Choroid plexus epithelial cell (primary cell): ENCODE results near the gene ADCY2.

Experiments used
- DNase-seq: peaks from one replicate; pipeline ENCODE4 v3.0.0-alpha.2; 2010; ENCODE audit warnings: low read depth
- H3K4me3 ChIP-seq: 2 replicates; pipeline ENCODE4 v1.5.1; 2011; ENCODE audit warnings: low read depth, mild to moderate bottlenecking, control low read depth, low read length, moderate library complexity
- TF ChIP-seq, protein P1 (sequence below): conservative IDR thresholded peaks from 2 replicates; pipeline ENCODE4 v1.5.1; 2011; ENCODE audit warnings: low read depth, mild to moderate bottlenecking, control low read depth, inconsistent platforms, low read length, moderate library complexity

ADCY2 gene

DNA sequence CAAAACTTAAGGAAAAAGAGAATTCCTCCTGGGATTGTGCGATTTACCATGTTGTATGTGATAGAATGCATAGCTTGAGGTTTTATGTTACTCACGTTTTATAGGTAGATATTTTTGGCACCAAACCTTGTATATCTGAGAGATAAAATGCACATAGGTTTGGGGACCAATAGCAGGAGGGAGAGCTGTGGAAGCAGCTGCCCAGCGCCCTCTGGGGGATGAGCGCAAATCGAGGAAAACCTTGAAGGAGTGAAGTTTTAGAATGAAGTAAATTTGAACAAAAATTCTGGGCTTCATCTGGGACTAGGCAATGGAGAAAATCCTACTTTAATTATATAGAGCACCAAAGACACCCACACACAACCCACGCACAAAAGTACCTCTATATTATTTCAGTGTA is 197.0 kb downstream of the ADCY2 start:
- H3K4me3 ChIP-seq, result no peak overlapping the region
- DNase-seq, result no peak
- TF ChIP-seq, protein P1, sequence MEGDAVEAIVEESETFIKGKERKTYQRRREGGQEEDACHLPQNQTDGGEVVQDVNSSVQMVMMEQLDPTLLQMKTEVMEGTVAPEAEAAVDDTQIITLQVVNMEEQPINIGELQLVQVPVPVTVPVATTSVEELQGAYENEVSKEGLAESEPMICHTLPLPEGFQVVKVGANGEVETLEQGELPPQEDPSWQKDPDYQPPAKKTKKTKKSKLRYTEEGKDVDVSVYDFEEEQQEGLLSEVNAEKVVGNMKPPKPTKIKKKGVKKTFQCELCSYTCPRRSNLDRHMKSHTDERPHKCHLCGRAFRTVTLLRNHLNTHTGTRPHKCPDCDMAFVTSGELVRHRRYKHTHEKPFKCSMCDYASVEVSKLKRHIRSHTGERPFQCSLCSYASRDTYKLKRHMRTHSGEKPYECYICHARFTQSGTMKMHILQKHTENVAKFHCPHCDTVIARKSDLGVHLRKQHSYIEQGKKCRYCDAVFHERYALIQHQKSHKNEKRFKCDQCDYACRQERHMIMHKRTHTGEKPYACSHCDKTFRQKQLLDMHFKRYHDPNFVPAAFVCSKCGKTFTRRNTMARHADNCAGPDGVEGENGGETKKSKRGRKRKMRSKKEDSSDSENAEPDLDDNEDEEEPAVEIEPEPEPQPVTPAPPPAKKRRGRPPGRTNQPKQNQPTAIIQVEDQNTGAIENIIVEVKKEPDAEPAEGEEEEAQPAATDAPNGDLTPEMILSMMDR, result no peak

DNA sequence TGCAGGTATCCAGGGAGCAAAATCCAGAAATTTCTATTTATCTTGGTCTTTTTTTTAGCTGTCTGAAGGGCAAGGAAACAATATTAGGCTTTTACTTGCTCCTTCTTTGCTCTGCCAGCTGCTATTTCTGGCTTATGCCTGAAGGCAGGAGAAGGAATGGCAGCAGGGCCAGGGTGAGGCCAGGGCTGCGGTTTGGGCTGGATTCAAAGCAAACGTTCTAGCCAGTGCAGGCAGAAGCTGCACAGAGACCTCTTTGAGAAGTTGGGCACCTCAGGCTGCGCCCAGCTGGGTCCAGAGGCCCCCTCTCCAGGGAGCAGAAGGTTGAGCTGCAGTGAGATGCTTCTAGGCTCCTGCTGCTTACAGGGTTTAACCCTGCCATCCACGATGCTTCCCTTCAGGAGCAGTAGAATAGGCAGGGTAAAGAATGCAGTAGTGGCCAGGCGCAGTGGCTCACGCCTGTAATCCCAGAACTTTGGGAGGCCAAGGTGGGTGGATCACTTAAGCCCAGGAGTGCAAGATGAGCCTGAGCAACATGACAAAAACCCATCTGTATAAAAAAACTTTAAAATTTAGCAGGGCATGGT is 201.2 kb downstream of the ADCY2 start:
- TF ChIP-seq, protein P1, result no peak
- H3K4me3 ChIP-seq, result no peak overlapping the region
- no peak for DNase-seq

DNA sequence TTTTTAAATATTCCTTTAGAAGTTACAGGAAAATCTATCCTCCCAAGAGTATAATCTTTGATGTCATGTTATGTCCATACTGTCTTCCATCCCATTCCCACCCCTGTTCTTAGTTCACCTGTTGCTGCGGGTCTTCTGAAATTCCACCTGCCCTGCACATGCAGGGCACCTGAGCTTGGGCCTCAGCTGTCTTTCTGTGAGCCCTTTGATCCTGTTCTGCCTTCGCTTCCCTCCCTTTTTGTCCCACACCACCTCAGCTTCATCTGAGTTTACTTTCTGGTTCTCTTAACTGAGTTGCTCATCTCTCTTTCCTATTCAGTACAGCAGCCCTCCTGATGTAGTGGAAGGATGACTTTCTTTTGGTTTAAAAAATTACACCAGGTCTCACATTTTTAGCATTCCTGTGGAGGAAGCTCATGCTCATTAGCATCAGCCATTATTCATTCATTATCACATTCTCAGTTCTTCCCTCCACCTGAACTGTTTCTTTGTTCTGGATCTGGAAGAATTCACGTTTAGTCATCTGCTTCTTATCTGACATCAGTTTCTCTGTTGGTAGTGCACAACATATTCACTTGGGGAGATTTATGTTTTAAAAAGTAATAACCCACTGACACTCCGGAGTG is 211.0 kb downstream of the ADCY2 start:
- H3K4me3 ChIP-seq, result no peak overlapping the region
- TF ChIP-seq, protein P1, result no peak
- no peak for DNase-seq

DNA sequence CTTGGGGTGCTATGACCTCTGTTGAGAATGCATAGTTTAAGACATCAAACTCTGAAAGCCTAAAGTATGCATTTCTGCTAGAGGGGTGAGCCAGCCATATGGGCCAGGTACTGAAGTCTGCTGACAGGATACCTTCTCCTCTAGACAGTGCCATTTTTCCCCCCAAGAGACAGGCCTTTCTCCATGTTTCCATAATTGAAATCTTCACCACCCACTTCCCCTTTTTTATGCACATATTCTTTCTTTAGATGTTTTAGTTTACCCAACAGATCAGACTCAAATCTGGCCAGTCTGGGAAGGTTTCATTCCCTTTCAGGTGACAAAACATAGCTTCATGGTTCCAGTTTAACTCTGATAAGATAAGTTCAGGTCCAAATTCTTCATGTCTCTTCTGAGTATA is 212.8 kb downstream of the ADCY2 start:
- DNase-seq, result no peak
- H3K4me3 ChIP-seq, result no peak overlapping the region
- TF ChIP-seq, protein P1, result no peak

DNA sequence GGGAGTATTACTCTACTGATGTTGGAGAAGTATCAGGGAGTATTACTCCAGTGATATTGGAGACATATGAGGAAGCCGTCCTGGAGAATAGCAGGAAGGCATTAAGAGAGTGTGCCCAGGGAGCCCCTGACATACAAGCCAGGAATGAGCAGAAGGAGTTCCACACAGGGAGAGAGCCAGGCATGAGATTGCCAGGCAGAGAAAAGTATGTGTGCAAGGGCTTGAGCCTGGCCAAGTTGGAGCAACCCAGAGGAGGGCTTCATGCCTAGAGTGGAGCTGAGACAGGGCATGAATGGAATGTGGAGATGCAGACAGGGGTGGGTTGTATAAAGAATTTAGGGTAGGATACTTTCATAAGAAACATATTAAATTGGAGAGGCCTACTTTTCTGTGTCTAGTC is 213.8 kb downstream of the ADCY2 start:
- no peak for DNase-seq
- H3K4me3 ChIP-seq, result no peak overlapping the region
- TF ChIP-seq, protein P1, result no peak

DNA sequence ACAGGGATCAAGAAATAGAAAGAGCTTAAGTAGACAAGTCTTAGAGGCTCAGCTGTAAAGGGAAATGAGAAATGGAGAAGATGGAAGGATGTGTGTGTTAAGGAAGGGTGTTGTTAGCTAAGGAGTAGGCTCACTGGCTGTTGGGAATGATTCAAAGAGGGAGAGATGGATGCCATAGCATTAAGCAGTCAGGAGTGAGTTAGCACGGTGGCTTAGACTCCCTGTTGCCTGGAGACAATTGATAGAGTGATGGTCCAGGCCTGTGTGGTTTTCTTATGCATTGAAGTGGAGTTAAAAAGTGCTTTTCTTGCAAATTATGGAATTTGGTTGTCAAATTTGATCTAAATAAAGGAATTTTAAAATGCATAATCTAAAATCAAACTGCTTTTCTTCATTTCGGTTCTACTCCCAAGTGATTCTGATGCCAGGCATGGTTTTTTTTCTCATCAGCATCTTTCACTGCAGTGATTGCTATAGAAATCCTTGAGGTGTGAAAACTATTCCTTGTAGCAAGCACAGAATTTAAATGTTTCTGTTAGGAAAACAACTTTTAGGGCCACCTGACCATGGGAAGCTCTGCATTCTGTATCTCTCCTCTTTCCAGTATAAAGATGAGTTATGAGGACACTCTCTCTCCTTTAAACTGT is 214.7 kb downstream of the ADCY2 start:
- no peak for DNase-seq
- TF ChIP-seq, protein P1, result no peak
- no peak overlapping the region for H3K4me3 ChIP-seq
